ENCODE data around the gene NPFFR1.

The NPFFR1 gene

DNA sequence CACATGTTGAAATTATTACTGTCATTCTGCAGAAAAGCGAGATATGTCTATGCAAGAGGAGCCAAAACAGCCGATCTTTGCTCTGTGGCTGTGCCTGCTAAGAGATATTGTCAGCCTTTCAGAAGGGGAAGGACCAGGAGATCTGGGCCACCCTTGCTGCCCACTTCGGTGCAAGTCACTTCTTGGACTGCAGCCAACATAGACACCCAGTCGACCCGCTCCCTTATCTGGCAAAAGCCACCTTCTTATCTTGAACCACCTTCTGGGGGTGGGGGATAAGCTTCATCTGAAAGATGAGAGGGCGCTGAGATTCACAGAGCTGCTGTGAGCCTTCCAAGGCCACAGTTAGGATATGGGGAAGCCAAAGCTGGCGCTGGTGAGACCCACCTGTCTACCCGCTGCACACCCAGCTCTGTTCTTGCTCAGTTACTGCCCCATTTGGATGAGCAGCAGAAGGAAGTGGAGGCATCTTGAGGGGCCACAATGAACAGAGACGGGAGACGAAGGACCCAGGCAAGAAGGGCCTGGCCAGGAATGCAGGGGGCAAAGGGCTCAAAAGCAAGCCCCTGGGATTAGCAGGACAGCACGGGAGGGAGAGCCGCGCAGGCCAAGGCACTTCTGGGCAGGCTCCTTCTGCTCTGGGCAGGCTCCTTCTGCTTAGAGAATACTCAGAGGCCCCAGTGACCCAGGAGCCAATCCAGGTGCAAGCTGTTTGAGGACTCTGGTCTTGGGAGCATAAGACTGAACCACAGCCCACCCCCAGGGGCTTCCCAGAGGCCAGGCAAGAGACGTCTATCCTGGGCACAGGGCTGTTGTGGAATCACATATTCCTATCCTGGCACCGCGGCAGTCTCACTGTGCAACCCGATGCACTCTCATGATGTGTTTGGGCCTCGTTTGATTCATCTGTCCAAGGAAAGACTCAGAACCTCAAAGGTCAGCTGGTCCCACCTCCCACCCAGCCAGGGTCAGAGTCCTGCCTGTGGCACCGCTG is 38.4 kb upstream of the NPFFR1 start:
- no peak overlapping the region for H2BK5ac ChIP-seq (ENCODE audit: low read length)
- no peak overlapping the region for H3K9ac ChIP-seq (ENCODE audit: low read depth, low read length, poor library complexity)
- H2AK5ac ChIP-seq (ENCODE audit: low read depth, low read length) = no peak overlapping the region
- H3K9me3 ChIP-seq (replicated peaks in 1 of 2; ENCODE audit: control insufficient read depth in 2 of 2, insufficient read depth in 1 of 2, low read depth in 1 of 2, low read length in 2 of 2) = no peaks in the 10 kb centered on the region
- H3K27ac ChIP-seq (replicated peaks; ENCODE audit: low read length) = no peak overlapping the region
- H3K27me3 ChIP-seq (ENCODE audit: control insufficient read depth in 3 of 3, insufficient read depth in 3 of 3, low read depth in 1 of 3, low read length in 3 of 3) = no peaks in the 10 kb centered on the region
- no peak for DNase-seq (ENCODE audit: low spot score)
- no peak overlapping the region for H3K18ac ChIP-seq (ENCODE audit: low read length)
- peaks cover 0 to 9% of the 10 kb centered on the region in 2 donors for H3K36me3 ChIP-seq (replicated peaks in 1 of 2; ENCODE audit: control insufficient read depth in 2 of 2, insufficient read depth in 2 of 2, low read length in 2 of 2)
- H4K8ac ChIP-seq (ENCODE audit: low read depth, low read length) = no peak overlapping the region
- no peak overlapping the region for H3K4ac ChIP-seq (ENCODE audit: low read length)
- H3K4me3 ChIP-seq (ENCODE audit: low read length in 2 of 2) = no peak overlapping the region
- H3K79me1 ChIP-seq (ENCODE audit: low read depth, low read length) = peaks cover 7% of the 10 kb centered on the region
- no peak overlapping the region for H3K14ac ChIP-seq (ENCODE audit: low read length)
- H2AFZ ChIP-seq (ENCODE audit: low read length) = no peak overlapping the region
- H3K4me1 ChIP-seq (ENCODE audit: control insufficient read depth in 2 of 2, insufficient read depth in 1 of 2, low read depth in 1 of 2, low read length in 2 of 2) = peaks cover 7 to 14% of the 10 kb centered on the region in 2 donors
- no peak overlapping the region for H2BK15ac ChIP-seq (ENCODE audit: low read length)
- no CpG with 5 or more reads among the region's 19 CpGs for WGBS, 2 donors (ENCODE audit: extremely low coverage in 2 of 2, insufficient read length in 2 of 2, insufficient replicate concordance in 1 of 2)
- H3K23ac ChIP-seq (ENCODE audit: low read depth, low read length, poor library complexity) = no peak overlapping the region
- H3K4me2 ChIP-seq (ENCODE audit: insufficient read depth, low read length, poor library complexity, severe bottlenecking) = no peak overlapping the region
- H2BK12ac ChIP-seq (ENCODE audit: low read length) = no peak overlapping the region
- no peak overlapping the region for H4K91ac ChIP-seq (ENCODE audit: low read depth, low read length, poor library complexity)
- no peak overlapping the region for H2BK120ac ChIP-seq (ENCODE audit: low read depth, low read length)

DNA sequence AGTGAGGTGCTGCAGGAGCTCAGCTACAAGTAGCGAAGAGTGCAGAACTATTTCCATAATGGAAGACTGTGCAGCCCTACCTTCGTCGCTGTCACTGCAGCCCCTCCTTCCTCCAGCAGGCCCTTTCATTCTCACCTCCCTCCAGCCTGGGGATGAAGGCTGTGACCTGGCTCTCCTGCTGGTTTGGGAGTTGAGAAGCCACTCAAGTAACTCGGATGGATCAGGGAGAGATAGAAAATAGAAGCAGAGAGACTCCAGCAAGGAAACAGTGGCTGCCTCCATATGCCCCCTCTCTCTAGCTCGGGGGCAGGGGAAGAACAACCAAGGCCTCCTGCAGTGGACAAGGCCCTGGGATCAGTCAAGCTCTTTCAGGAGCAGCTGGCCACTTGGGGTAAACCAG is 37.4 kb upstream of the NPFFR1 start:
- no peak overlapping the region for H3K4me2 ChIP-seq (ENCODE audit: insufficient read depth, low read length, poor library complexity, severe bottlenecking)
- H2BK120ac ChIP-seq (ENCODE audit: low read depth, low read length) = no peak overlapping the region
- no peak overlapping the region for H4K8ac ChIP-seq (ENCODE audit: low read depth, low read length)
- H3K23ac ChIP-seq (ENCODE audit: low read depth, low read length, poor library complexity) = no peak overlapping the region
- no peak for DNase-seq (ENCODE audit: low spot score)
- no peak overlapping the region for H3K4ac ChIP-seq (ENCODE audit: low read length)
- H3K18ac ChIP-seq (ENCODE audit: low read length) = no peak overlapping the region
- H3K14ac ChIP-seq (ENCODE audit: low read length) = no peak overlapping the region
- H2BK12ac ChIP-seq (ENCODE audit: low read length) = no peak overlapping the region
- no peak overlapping the region for H2BK15ac ChIP-seq (ENCODE audit: low read length)
- no peak overlapping the region for H2AFZ ChIP-seq (ENCODE audit: low read length)
- no peak overlapping the region for H2BK5ac ChIP-seq (ENCODE audit: low read length)
- no peak overlapping the region for H2AK5ac ChIP-seq (ENCODE audit: low read depth, low read length)
- H3K79me1 ChIP-seq (ENCODE audit: low read depth, low read length) = peaks cover 5% of the 10 kb centered on the region
- H3K4me3 ChIP-seq (ENCODE audit: low read length in 2 of 2) = no peak overlapping the region
- no peak overlapping the region for H4K91ac ChIP-seq (ENCODE audit: low read depth, low read length, poor library complexity)
- no peaks in the 10 kb centered on the region for H3K27me3 ChIP-seq (ENCODE audit: control insufficient read depth in 3 of 3, insufficient read depth in 3 of 3, low read depth in 1 of 3, low read length in 3 of 3)
- peaks cover 6 to 14% of the 10 kb centered on the region in 2 donors for H3K4me1 ChIP-seq (ENCODE audit: control insufficient read depth in 2 of 2, insufficient read depth in 1 of 2, low read depth in 1 of 2, low read length in 2 of 2)
- peaks cover 0 to 10% of the 10 kb centered on the region in 2 donors for H3K36me3 ChIP-seq (replicated peaks in 1 of 2; ENCODE audit: control insufficient read depth in 2 of 2, insufficient read depth in 2 of 2, low read length in 2 of 2)
- no peaks in the 10 kb centered on the region for H3K9me3 ChIP-seq (replicated peaks in 1 of 2; ENCODE audit: control insufficient read depth in 2 of 2, insufficient read depth in 1 of 2, low read depth in 1 of 2, low read length in 2 of 2)
- no CpG with 5 or more reads among the region's 5 CpGs for WGBS, 2 donors (ENCODE audit: extremely low coverage in 2 of 2, insufficient read length in 2 of 2, insufficient replicate concordance in 1 of 2)
- H3K9ac ChIP-seq (ENCODE audit: low read depth, low read length, poor library complexity) = no peak overlapping the region
- H3K27ac ChIP-seq (replicated peaks; ENCODE audit: low read length) = no peak overlapping the region

DNA sequence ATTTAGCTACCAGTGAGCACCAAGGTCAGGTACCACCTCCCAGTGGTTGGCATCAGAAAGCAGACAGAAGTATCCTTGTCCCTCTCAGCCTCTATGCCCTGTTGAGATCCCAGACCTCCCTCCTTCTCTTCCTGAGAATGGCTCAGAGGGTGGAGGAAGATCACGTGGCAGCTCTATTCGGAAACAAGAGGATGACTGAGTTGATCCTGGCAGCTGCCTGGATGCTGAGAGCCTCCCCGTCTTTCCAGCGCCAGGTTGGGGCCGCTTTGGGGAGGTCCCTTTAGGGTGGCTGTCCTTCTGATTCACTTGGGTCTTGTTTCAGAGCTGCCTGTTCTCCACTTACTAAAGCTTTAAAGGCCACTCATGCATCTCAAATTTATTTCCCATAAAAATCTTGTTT is 36.9 kb upstream of the NPFFR1 start:
- no peak overlapping the region for H3K27ac ChIP-seq (replicated peaks; ENCODE audit: low read length)
- no peak overlapping the region for H3K4ac ChIP-seq (ENCODE audit: low read length)
- H4K8ac ChIP-seq (ENCODE audit: low read depth, low read length) = no peak overlapping the region
- H3K4me3 ChIP-seq (ENCODE audit: low read length in 2 of 2) = no peak overlapping the region
- no peaks in the 10 kb centered on the region for H3K27me3 ChIP-seq (ENCODE audit: control insufficient read depth in 3 of 3, insufficient read depth in 3 of 3, low read depth in 1 of 3, low read length in 3 of 3)
- no peak overlapping the region for H2AK5ac ChIP-seq (ENCODE audit: low read depth, low read length)
- no peak overlapping the region for H3K9ac ChIP-seq (ENCODE audit: low read depth, low read length, poor library complexity)
- H3K14ac ChIP-seq (ENCODE audit: low read length) = no peak overlapping the region
- no peak overlapping the region for H4K91ac ChIP-seq (ENCODE audit: low read depth, low read length, poor library complexity)
- no peak overlapping the region for H2BK120ac ChIP-seq (ENCODE audit: low read depth, low read length)
- H2BK5ac ChIP-seq (ENCODE audit: low read length) = no peak overlapping the region
- H2BK15ac ChIP-seq (ENCODE audit: low read length) = no peak overlapping the region
- H3K36me3 ChIP-seq (replicated peaks in 1 of 2; ENCODE audit: control insufficient read depth in 2 of 2, insufficient read depth in 2 of 2, low read length in 2 of 2) = peaks cover 0 to 10% of the 10 kb centered on the region in 2 donors
- H3K18ac ChIP-seq (ENCODE audit: low read length) = no peak overlapping the region
- H3K4me1 ChIP-seq (ENCODE audit: control insufficient read depth in 2 of 2, insufficient read depth in 1 of 2, low read depth in 1 of 2, low read length in 2 of 2) = peaks cover 3 to 14% of the 10 kb centered on the region in 2 donors
- H3K9me3 ChIP-seq (replicated peaks in 1 of 2; ENCODE audit: control insufficient read depth in 2 of 2, insufficient read depth in 1 of 2, low read depth in 1 of 2, low read length in 2 of 2) = no peaks in the 10 kb centered on the region
- no CpG with 5 or more reads among the region's 5 CpGs for WGBS, 2 donors (ENCODE audit: extremely low coverage in 2 of 2, insufficient read length in 2 of 2, insufficient replicate concordance in 1 of 2)
- DNase-seq (ENCODE audit: low spot score) = no peak
- H2BK12ac ChIP-seq (ENCODE audit: low read length) = no peak overlapping the region
- no peak overlapping the region for H3K4me2 ChIP-seq (ENCODE audit: insufficient read depth, low read length, poor library complexity, severe bottlenecking)
- no peak overlapping the region for H2AFZ ChIP-seq (ENCODE audit: low read length)
- no peak overlapping the region for H3K23ac ChIP-seq (ENCODE audit: low read depth, low read length, poor library complexity)
- peaks cover 5% of the 10 kb centered on the region for H3K79me1 ChIP-seq (ENCODE audit: low read depth, low read length)

DNA sequence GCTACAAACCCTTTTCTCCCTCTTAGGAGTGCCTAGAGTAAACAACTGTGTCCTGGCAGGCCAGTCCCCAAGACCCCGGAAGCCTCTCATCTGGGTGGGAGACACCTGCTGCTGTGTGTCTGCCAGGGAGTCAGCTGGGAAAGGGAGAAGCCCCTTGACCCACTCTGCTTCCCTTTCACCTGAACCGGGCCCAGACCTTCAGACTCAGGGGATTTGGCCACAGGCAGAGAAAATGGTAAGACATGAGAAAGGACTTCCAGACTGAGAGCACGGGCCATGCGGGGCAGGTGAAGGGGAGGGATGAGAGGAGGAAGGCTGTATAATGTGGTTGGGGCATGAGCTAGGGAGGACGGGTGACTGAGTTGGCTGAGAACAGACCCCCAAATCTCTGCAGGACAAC is 36.0 kb upstream of the NPFFR1 start:
- no peak overlapping the region for H3K4me3 ChIP-seq (ENCODE audit: low read length in 2 of 2)
- H3K9me3 ChIP-seq (replicated peaks in 1 of 2; ENCODE audit: control insufficient read depth in 2 of 2, insufficient read depth in 1 of 2, low read depth in 1 of 2, low read length in 2 of 2) = no peaks in the 10 kb centered on the region
- H3K4ac ChIP-seq (ENCODE audit: low read length) = no peak overlapping the region
- no CpG with 5 or more reads among the region's 5 CpGs for WGBS, 2 donors (ENCODE audit: extremely low coverage in 2 of 2, insufficient read length in 2 of 2, insufficient replicate concordance in 1 of 2)
- H4K8ac ChIP-seq (ENCODE audit: low read depth, low read length) = no peak overlapping the region
- H2BK15ac ChIP-seq (ENCODE audit: low read length) = no peak overlapping the region
- H2BK12ac ChIP-seq (ENCODE audit: low read length) = no peak overlapping the region
- no peak overlapping the region for H2AFZ ChIP-seq (ENCODE audit: low read length)
- H3K27me3 ChIP-seq (ENCODE audit: control insufficient read depth in 3 of 3, insufficient read depth in 3 of 3, low read depth in 1 of 3, low read length in 3 of 3) = no peaks in the 10 kb centered on the region
- no peak overlapping the region for H2BK120ac ChIP-seq (ENCODE audit: low read depth, low read length)
- peaks cover 3 to 13% of the 10 kb centered on the region in 2 donors for H3K4me1 ChIP-seq (ENCODE audit: control insufficient read depth in 2 of 2, insufficient read depth in 1 of 2, low read depth in 1 of 2, low read length in 2 of 2)
- no peak overlapping the region for H3K27ac ChIP-seq (replicated peaks; ENCODE audit: low read length)
- H3K14ac ChIP-seq (ENCODE audit: low read length) = no peak overlapping the region
- H4K91ac ChIP-seq (ENCODE audit: low read depth, low read length, poor library complexity) = no peak overlapping the region
- no peak overlapping the region for H3K9ac ChIP-seq (ENCODE audit: low read depth, low read length, poor library complexity)
- H3K18ac ChIP-seq (ENCODE audit: low read length) = no peak overlapping the region
- no peak overlapping the region for H3K23ac ChIP-seq (ENCODE audit: low read depth, low read length, poor library complexity)
- no peak overlapping the region for H2AK5ac ChIP-seq (ENCODE audit: low read depth, low read length)
- DNase-seq (ENCODE audit: low spot score) = no peak
- no peak overlapping the region for H2BK5ac ChIP-seq (ENCODE audit: low read length)
- H3K4me2 ChIP-seq (ENCODE audit: insufficient read depth, low read length, poor library complexity, severe bottlenecking) = no peak overlapping the region
- peaks cover 3% of the 10 kb centered on the region for H3K79me1 ChIP-seq (ENCODE audit: low read depth, low read length)
- peaks cover 0 to 10% of the 10 kb centered on the region in 2 donors for H3K36me3 ChIP-seq (replicated peaks in 1 of 2; ENCODE audit: control insufficient read depth in 2 of 2, insufficient read depth in 2 of 2, low read length in 2 of 2)

Data from neuronal stem cell (in vitro differentiated cells).